HG03060 (cell line): ENCODE results near the gene C2orf49.

Source experiments
- ATAC-seq: cut with Tn5 transposase; IDR thresholded peaks from one replicate; pipeline ENCODE4 v1.9.1; 2021; ENCODE audit warnings: low read depth, moderate number of reproducible peaks; ENCODE audit not compliant: unreplicated experiment

C2orf49 gene

GRCh38 chr2:105358593-105358992 lies 21.3 kb downstream of the C2orf49 start:
- ATAC-seq, result no peak

GRCh38 chr2:105361102-105361889 lies 24.0 kb downstream of the C2orf49 start:
- no peak for ATAC-seq

GRCh38 chr2:105362862-105363591 lies 25.7 kb downstream of the C2orf49 start:
- ATAC-seq, result no peak

GRCh38 chr2:105364436-105365139 lies 27.2 kb downstream of the C2orf49 start:
- no peak for ATAC-seq

- no peak for ATAC-seq
Observed at GRCh38 chr2:105365206-105365605, 27.9 kb downstream of the C2orf49 start.

GRCh38 chr2:105368759-105369408 lies 31.5 kb downstream of the C2orf49 start:
- no peak for ATAC-seq

GRCh38 chr2:105369777-105370690 lies 32.7 kb downstream of the C2orf49 start:
- peak; percentile 73 for ATAC-seq

GRCh38 chr2:105371156-105371555 lies 33.8 kb downstream of the C2orf49 start:
- ATAC-seq, result no peak

GRCh38 chr2:105371810-105372209 lies 34.5 kb downstream of the C2orf49 start:
- no peak for ATAC-seq

GRCh38 chr2:105373344-105373781 lies 36.0 kb downstream of the C2orf49 start:
- no peak for ATAC-seq

- ATAC-seq, result no peak
Observed at GRCh38 chr2:105373895-105374401, 36.6 kb downstream of the C2orf49 start.

- ATAC-seq, result no peak
Observed at GRCh38 chr2:105375001-105375561, 37.7 kb downstream of the C2orf49 start.

- no peak for ATAC-seq
Observed at GRCh38 chr2:105376010-105376409, 38.7 kb downstream of the C2orf49 start.

GRCh38 chr2:105376789-105377240 lies 39.5 kb downstream of the C2orf49 start:
- no peak for ATAC-seq

- no peak for ATAC-seq
Observed at GRCh38 chr2:105377871-105378270, 40.5 kb downstream of the C2orf49 start.

GRCh38 chr2:105378276-105378840 lies 41.0 kb downstream of the C2orf49 start:
- no peak for ATAC-seq

- ATAC-seq, result no peak
Observed at GRCh38 chr2:105378921-105379383, 41.6 kb downstream of the C2orf49 start.

GRCh38 chr2:105379741-105380186 lies 42.4 kb downstream of the C2orf49 start:
- no peak for ATAC-seq
